ENCODE results near the gene C10orf62. TPM values are rescaled to one million over a fixed set of nuclear protein-coding genes. Genes with fewer than 3 reads are reported as not detected.

C10orf62 gene
- total and polyA plus RNA-seq, 2 of the 8 experiments (the other 6 are each of a cell fraction or from before 2014, with no cell fraction given): 0.05 TPM; not detected in 1

GRCh38 chr10:97611473-97611872, 22.0 kb downstream of the C10orf62 start (continued):
- TF ChIP-seq CHD7 (IDR thresholded peaks at IDR 0.05; ENCODE audit: insufficient replicate concordance, low read length) (no peak), BRCA1 (IDR thresholded peaks at IDR 0.05; ENCODE audit: low read depth, low read length) (no peak), TAF1 (IDR thresholded peaks at IDR 0.05; ENCODE audit: low read depth, low read length) (no peak)
